Panc1 (cell line): ENCODE data around the gene SLC23A3. TPM values are rescaled to one million over a fixed set of nuclear protein-coding genes. Genes with fewer than 3 reads are reported as not detected.
A peak's percentile ranks its signal among the peaks of the same experiment; 100 is the strongest.

Source experiments
- ATAC-seq: fragments of 200-7000 bp; cut with Tn5 transposase; 2 replicates; pipeline ENCODE4 v1.9.1; 2020; ENCODE audit warnings: mild to moderate bottlenecking, moderate library complexity
- BruUV-seq: library from RNA; stranded (reverse); fragments of 400-500 nt; replicated peaks from 2 replicates; lab custom pipeline; 2021; lab: Mats Ljungman, UMichigan
- CTCF ChIA-PET: fragments of 300-600 bp; sonication (Branson Sonifier 250); formaldehyde crosslinking; loops from one replicate; lab custom pipeline; 2022; ENCODE audit warnings: antibody characterized with exemption; lab: Charles Lee
- POLR2A ChIA-PET: fragments of 300-600 bp; sonication (Branson Sonifier 250); formaldehyde crosslinking; loops from one replicate; lab custom pipeline; 2022; ENCODE audit warnings: antibody characterized with exemption; lab: Charles Lee
- DNase-seq: peaks from one replicate; pipeline ENCODE4 v3.0.0-alpha.2; 2010; ENCODE audit warnings: low read depth, low spot score
- H3K27ac ChIP-seq: 2 replicates; pipeline ENCODE4 v1.5.1; 2011; ENCODE audit warnings: mild to moderate bottlenecking, low read length, inconsistent platforms
- H3K27me3 ChIP-seq: fragments of 200-500 bp; sonication (Bioruptor generic); 2 replicates; pipeline ENCODE4 v1.6.0; 2014; ENCODE audit warnings: low read length, inconsistent platforms; ENCODE audit not compliant: control insufficient read depth, insufficient read depth
- H3K36me3 ChIP-seq: fragments of 200-500 bp; sonication (Bioruptor generic); 2 replicates; pipeline ENCODE4 v1.5.1; 2014; ENCODE audit warnings: inconsistent platforms, mild to moderate bottlenecking, low read length, moderate library complexity; ENCODE audit not compliant: control insufficient read depth, insufficient read depth
- H3K4me1 ChIP-seq: 2 replicates; pipeline ENCODE4 v1.5.1; 2011; ENCODE audit warnings: inconsistent platforms, mild to moderate bottlenecking, low read length, moderate library complexity; ENCODE audit not compliant: control insufficient read depth, insufficient read depth
- H3K4me3 ChIP-seq, 2 experiments: 2 replicates each; pipeline ENCODE4 v1.5.1; 2011 to 2012; ENCODE audit warnings: low read depth in 2 of 2, low read length in 2 of 2, mild to moderate bottlenecking in 2 of 2, inconsistent platforms in 1 of 2, moderate library complexity in 1 of 2
- H3K9me3 ChIP-seq: fragments of 200-500 bp; sonication (Bioruptor generic); 2 replicates; pipeline ENCODE4 v1.5.1; 2014; ENCODE audit warnings: low read depth, mild to moderate bottlenecking, inconsistent platforms, low read length, moderate library complexity; ENCODE audit not compliant: control insufficient read depth, insufficient read depth
- POLR2AphosphoS5 ChIP-seq: IDR thresholded peaks from 2 replicates; pipeline ENCODE4 v1.6.1; 2012; ENCODE audit warnings: mild to moderate bottlenecking, low read depth, low read length, moderate library complexity
- SIN3A ChIP-seq: IDR thresholded peaks from 2 replicates; pipeline ENCODE4 v1.6.1; 2012; ENCODE audit warnings: low read depth, mild to moderate bottlenecking, low read length, moderate library complexity, borderline replicate concordance; ENCODE audit not compliant: insufficient read depth
- TCF7L2 ChIP-seq: IDR thresholded peaks from 2 replicates; pipeline ENCODE4 v1.6.1; 2011; ENCODE audit warnings: mild to moderate bottlenecking, low read depth, low read length, inconsistent platforms
- in situ Hi-C: cut with HindIII; loops from 2 replicates; pipeline ENCODE4 v1.10.0; 2016; ENCODE audit warnings: low sequenced_read_pairs, low pct_unique_long_range_greater_than_20kb
- intact Hi-C: fragments of 100-400 bp; cut with micrococcal nuclease; formaldehyde crosslinking; loops from one replicate; pipeline ENCODE4 v1.10.0; 2022; ENCODE audit not compliant: unreplicated experiment
- total RNA-seq: library from RNA; stranded (reverse); gene quantifications from one replicate; pipeline ENCODE4 v1.2.1, GENCODE V29; 2021; ENCODE audit not compliant: unreplicated experiment
- TF ChIP-seq, protein P1 (sequence below): fragments of 450-650 bp; IDR thresholded peaks from 2 replicates; pipeline ENCODE4 v1.5.1; 2017; ENCODE audit warnings: mild to moderate bottlenecking
- TF ChIP-seq, protein P2 (sequence below), 2 experiments: IDR thresholded peaks; 2 replicates each; pipeline ENCODE4 v1.6.1; 2011 to 2012; ENCODE audit warnings: low read depth in 2 of 2, control low read depth in 1 of 2, low read length in 1 of 2, mild to moderate bottlenecking in 1 of 2, moderate library complexity in 1 of 2; ENCODE audit not compliant: insufficient read depth in 1 of 2

The SLC23A3 gene
- total RNA-seq, 1 experiment from 2014 or later: 3.3 TPM

DNA sequence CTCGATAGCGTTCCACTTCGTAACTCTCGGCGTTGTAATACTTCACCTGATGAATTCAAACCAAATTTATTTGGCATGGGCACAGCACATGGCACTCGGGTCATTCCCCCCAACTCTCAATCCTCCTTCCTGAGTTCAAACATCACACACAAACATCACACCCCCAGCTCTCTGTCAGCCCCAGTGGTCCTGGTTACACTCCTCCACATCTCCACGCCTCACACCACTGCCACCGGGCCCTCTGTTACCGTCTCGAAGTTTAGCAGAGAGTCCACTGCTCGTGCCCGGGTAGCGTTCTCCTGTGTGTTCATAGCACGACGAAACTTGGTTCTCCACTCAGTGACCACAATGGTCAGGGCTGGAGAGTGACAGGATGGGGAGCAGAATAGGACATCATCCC is 44.3 kb upstream of the SLC23A3 start:
- Histone ChIP-seq H3K27ac (no peak overlapping the region), H3K4me3 (no peak overlapping the region), H3K9me3 (no peaks in the 10 kb centered on the region), H3K36me3 (0 out of 2 replicates have a peak, but pooled peaks cover 2% of the 10 kb centered on the region), H3K4me1 (peaks cover 7% of the 10 kb centered on the region), H3K27me3 (no peaks in the 10 kb centered on the region)
- TF ChIP-seq, protein P1, sequence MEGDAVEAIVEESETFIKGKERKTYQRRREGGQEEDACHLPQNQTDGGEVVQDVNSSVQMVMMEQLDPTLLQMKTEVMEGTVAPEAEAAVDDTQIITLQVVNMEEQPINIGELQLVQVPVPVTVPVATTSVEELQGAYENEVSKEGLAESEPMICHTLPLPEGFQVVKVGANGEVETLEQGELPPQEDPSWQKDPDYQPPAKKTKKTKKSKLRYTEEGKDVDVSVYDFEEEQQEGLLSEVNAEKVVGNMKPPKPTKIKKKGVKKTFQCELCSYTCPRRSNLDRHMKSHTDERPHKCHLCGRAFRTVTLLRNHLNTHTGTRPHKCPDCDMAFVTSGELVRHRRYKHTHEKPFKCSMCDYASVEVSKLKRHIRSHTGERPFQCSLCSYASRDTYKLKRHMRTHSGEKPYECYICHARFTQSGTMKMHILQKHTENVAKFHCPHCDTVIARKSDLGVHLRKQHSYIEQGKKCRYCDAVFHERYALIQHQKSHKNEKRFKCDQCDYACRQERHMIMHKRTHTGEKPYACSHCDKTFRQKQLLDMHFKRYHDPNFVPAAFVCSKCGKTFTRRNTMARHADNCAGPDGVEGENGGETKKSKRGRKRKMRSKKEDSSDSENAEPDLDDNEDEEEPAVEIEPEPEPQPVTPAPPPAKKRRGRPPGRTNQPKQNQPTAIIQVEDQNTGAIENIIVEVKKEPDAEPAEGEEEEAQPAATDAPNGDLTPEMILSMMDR: no peak
- no peak for TF ChIP-seq POLR2AphosphoS5
- TF ChIP-seq SIN3A: no peak
- TF ChIP-seq, protein P2, sequence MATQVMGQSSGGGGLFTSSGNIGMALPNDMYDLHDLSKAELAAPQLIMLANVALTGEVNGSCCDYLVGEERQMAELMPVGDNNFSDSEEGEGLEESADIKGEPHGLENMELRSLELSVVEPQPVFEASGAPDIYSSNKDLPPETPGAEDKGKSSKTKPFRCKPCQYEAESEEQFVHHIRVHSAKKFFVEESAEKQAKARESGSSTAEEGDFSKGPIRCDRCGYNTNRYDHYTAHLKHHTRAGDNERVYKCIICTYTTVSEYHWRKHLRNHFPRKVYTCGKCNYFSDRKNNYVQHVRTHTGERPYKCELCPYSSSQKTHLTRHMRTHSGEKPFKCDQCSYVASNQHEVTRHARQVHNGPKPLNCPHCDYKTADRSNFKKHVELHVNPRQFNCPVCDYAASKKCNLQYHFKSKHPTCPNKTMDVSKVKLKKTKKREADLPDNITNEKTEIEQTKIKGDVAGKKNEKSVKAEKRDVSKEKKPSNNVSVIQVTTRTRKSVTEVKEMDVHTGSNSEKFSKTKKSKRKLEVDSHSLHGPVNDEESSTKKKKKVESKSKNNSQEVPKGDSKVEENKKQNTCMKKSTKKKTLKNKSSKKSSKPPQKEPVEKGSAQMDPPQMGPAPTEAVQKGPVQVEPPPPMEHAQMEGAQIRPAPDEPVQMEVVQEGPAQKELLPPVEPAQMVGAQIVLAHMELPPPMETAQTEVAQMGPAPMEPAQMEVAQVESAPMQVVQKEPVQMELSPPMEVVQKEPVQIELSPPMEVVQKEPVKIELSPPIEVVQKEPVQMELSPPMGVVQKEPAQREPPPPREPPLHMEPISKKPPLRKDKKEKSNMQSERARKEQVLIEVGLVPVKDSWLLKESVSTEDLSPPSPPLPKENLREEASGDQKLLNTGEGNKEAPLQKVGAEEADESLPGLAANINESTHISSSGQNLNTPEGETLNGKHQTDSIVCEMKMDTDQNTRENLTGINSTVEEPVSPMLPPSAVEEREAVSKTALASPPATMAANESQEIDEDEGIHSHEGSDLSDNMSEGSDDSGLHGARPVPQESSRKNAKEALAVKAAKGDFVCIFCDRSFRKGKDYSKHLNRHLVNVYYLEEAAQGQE (IDR thresholded peaks at IDR 0.05; ENCODE audit: insufficient read depth in 1 of 2, low read depth in 2 of 2, low read length in 1 of 2): no peak
- TF ChIP-seq TCF7L2: no peak
- ATAC-seq (no peak), DNase-seq (no peak)
- intact Hi-C loops: loop anchor here (10.0 kb wide), 1 partner anchor 49 kb away; the partner anchor contains the start of gene NHEJ1
- in situ Hi-C loops: no loop called here
- POLR2A ChIA-PET: no interaction called here
- CTCF ChIA-PET: no interaction called here
- BruUV-seq: TSS peak; percentile 46

DNA sequence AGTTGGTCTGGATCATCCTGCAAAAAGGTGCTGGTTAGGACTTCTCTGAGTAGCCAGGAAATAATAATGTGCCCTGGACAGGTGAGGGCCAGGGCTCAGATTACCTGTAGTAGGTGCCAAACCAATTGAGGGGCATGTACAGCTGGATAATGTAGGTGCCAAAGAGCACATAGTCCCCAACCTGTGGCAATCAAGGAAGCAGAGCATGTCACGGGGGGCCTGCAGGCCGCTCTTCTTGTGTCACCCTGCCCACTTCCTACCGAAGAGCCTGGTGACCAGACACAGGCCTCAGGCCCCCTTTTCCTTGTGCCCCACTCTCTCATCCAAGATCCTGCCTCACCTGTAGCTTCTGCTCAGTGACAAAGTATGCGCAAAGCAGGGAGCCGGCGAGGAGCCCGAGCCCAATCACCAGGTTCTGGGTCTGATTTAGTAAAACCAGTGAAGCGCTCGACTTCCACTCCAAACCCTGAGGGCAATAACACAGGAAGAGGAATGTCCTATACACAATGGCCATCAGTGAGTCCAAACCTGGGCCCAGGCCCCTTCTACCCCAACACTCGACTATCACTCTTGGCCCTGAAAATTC is 43.8 kb upstream of the SLC23A3 start:
- H3K27ac ChIP-seq: no peak overlapping the region
- ChIA-PET POLR2A (no interaction called here), CTCF (no interaction called here)
- 0 out of 2 replicates have a peak, but pooled peaks cover 2% of the 10 kb centered on the region for H3K36me3 ChIP-seq
- intact Hi-C loops: loop anchor here (10.0 kb wide), 1 partner anchor 49 kb away; the partner anchor contains the start of gene NHEJ1
- no peaks in the 10 kb centered on the region for H3K9me3 ChIP-seq
- no peak for ATAC-seq
- TF ChIP-seq SIN3A (no peak), POLR2AphosphoS5 (no peak), TCF7L2 (no peak)
- TF ChIP-seq, protein P1: no peak
- TF ChIP-seq, protein P2 (IDR thresholded peaks at IDR 0.05; ENCODE audit: insufficient read depth in 1 of 2, low read depth in 2 of 2, low read length in 1 of 2): no peak
- peaks cover 5% of the 10 kb centered on the region; the same call in 1 of the 2 replicates for H3K4me1 ChIP-seq
- BruUV-seq: no TSS peak
- in situ Hi-C loops: no loop called here
- H3K27me3 ChIP-seq: no peaks in the 10 kb centered on the region
- DNase-seq: no peak
- no peak overlapping the region for H3K4me3 ChIP-seq
